ENCODE data around the gene PCDHB4.
"Not testable (repeated sequence)": the region's sequence is repeated elsewhere in the genome, so short reads cannot be mapped to it uniquely, and the experiment has no call there.

GRCh38 chr5:141096181-141096580, 25.4 kb upstream of the PCDHB4 start:
- TF ChIP-seq POLR2A (IDR thresholded peaks at IDR 0.05), result not testable (repeated sequence)
- TF ChIP-seq, protein P1, sequence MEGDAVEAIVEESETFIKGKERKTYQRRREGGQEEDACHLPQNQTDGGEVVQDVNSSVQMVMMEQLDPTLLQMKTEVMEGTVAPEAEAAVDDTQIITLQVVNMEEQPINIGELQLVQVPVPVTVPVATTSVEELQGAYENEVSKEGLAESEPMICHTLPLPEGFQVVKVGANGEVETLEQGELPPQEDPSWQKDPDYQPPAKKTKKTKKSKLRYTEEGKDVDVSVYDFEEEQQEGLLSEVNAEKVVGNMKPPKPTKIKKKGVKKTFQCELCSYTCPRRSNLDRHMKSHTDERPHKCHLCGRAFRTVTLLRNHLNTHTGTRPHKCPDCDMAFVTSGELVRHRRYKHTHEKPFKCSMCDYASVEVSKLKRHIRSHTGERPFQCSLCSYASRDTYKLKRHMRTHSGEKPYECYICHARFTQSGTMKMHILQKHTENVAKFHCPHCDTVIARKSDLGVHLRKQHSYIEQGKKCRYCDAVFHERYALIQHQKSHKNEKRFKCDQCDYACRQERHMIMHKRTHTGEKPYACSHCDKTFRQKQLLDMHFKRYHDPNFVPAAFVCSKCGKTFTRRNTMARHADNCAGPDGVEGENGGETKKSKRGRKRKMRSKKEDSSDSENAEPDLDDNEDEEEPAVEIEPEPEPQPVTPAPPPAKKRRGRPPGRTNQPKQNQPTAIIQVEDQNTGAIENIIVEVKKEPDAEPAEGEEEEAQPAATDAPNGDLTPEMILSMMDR (IDR thresholded peaks at IDR 0.05), result not testable (repeated sequence)

Measured in upper lobe of left lung (tissue), 4 donors.